SHP77 (cell line): ENCODE measurements around the gene SUSD3.

ENCODE experiments used
- DNase-seq, 2 experiments: peaks; one replicate each; lab custom pipeline; 2025; lab: John Stamatoyannopoulos, UW

SUSD3 gene

GRCh38 chr9:93053781-93054331 lies 4.6 kb upstream of the SUSD3 start:
- DNase-seq = no peak

- DNase-seq = no peak
Measured at GRCh38 chr9:93054758-93055704, 3.5 kb upstream of the SUSD3 start.

- DNase-seq = no peak
Measured at GRCh38 chr9:93057042-93057702, 1.3 kb upstream of the SUSD3 start.

- DNase-seq = no peak
Measured at GRCh38 chr9:93057703-93058354, 672 bp upstream of the SUSD3 start.

GRCh38 chr9:93059011-93059714 lies 662 bp downstream of the SUSD3 start:
- no peak for DNase-seq

- DNase-seq = no peak
Measured at GRCh38 chr9:93059715-93060578, 1.4 kb downstream of the SUSD3 start.

GRCh38 chr9:93060746-93061259 lies 2.3 kb downstream of the SUSD3 start:
- no peak for DNase-seq

GRCh38 chr9:93061260-93061751 lies 2.8 kb downstream of the SUSD3 start:
- no peak for DNase-seq

- peak; percentile 38 to 61 for DNase-seq
Measured at GRCh38 chr9:93061791-93062763, 3.6 kb downstream of the SUSD3 start.

- DNase-seq = peak in 1 of 2 experiments; percentile 68
Measured at GRCh38 chr9:93064392-93065134, 6.1 kb downstream of the SUSD3 start.

GRCh38 chr9:93065135-93065720 lies 6.7 kb downstream of the SUSD3 start:
- no peak for DNase-seq

- DNase-seq = no peak
Measured at GRCh38 chr9:93066978-93067603, 8.6 kb downstream of the SUSD3 start.

GRCh38 chr9:93068956-93069355 lies 10.5 kb downstream of the SUSD3 start:
- DNase-seq = no peak

- peak; percentile 14 to 49 for DNase-seq
Measured at GRCh38 chr9:93071464-93071863, 13.0 kb downstream of the SUSD3 start.

GRCh38 chr9:93072383-93072795 lies 13.9 kb downstream of the SUSD3 start:
- peak; percentile 13 to 45 for DNase-seq

GRCh38 chr9:93076101-93076791 lies 17.7 kb downstream of the SUSD3 start:
- no peak for DNase-seq

- DNase-seq = no peak
Measured at GRCh38 chr9:93076792-93077128, 18.3 kb downstream of the SUSD3 start.
